ENCODE data around the gene CCDC97.
"Not testable (repeated sequence)": the region's sequence is repeated elsewhere in the genome, so short reads cannot be mapped to it uniquely, and the experiment has no call there.

GRCh38 chr19:41289814-41290213 lies 20.2 kb upstream of the CCDC97 start:
- not testable (repeated sequence) for TF ChIP-seq CTCF (tag by site-specific recombination; IDR thresholded peaks at IDR 0.05); ZNF792 (tag by site-specific recombination; IDR thresholded peaks at IDR 0.05); ZNF311 (tag by site-specific recombination; IDR thresholded peaks at IDR 0.05; ENCODE audit: borderline replicate concordance); ZNF510 (tag by site-specific recombination; IDR thresholded peaks at IDR 0.05; ENCODE audit: insufficient replicate concordance); GLI4 (tag by site-specific recombination; IDR thresholded peaks at IDR 0.05); ZNF513 (tag by site-specific recombination; IDR thresholded peaks at IDR 0.05); ZNF416 (tag by site-specific recombination; IDR thresholded peaks at IDR 0.05); ZBTB49 (tag by site-specific recombination; IDR thresholded peaks at IDR 0.05; ENCODE audit: low read depth); ZNF518A (tag by site-specific recombination; conservative IDR thresholded peaks at IDR 0.05; ENCODE audit: low read depth); ZNF133 (tag by site-specific recombination; IDR thresholded peaks at IDR 0.05)
